GM12878 (cell line): ENCODE data around the gene RGSL1.

Experiments used
- CTCF ChIP-seq, 3 experiments: IDR thresholded peaks in 2 of 3; conservative IDR thresholded peaks in 1 of 3; 2 replicates each; pipeline ENCODE4 v1.5.1; 2011; ENCODE audit warnings: low read depth in 3 of 3, low read length in 3 of 3, mild to moderate bottlenecking in 3 of 3, control low read depth in 2 of 3, moderate library complexity in 2 of 3, inconsistent platforms in 1 of 3, mixed read lengths in 1 of 3; ENCODE audit not compliant: control insufficient read depth in 2 of 3, insufficient read depth in 1 of 3; ENCODE audit errors: extremely low read depth in 1 of 3
- EP300 ChIP-seq, 2 experiments: fragments of 150-350 bp in 1 of 2; IDR thresholded peaks; 2 replicates each; pipeline ENCODE4 v1.6.1; 2011 to 2012; ENCODE audit warnings: low read depth in 2 of 2, low read length in 2 of 2, borderline replicate concordance in 1 of 2, improper control_type of control experiment in 1 of 2, inconsistent platforms in 1 of 2; ENCODE audit not compliant: control insufficient read depth in 1 of 2
- EZH2 ChIP-seq: IDR thresholded peaks from 2 replicates; pipeline ENCODE4 v1.6.1; 2012; ENCODE audit warnings: low read depth, mild to moderate bottlenecking, control low read depth, inconsistent platforms, low read length, borderline replicate concordance; ENCODE audit not compliant: control insufficient read depth
- JUNB ChIP-seq: IDR thresholded peaks from 2 replicates; pipeline ENCODE4 v1.6.1; 2016; ENCODE audit warnings: antibody characterized with exemption, mild to moderate bottlenecking
- JUND ChIP-seq: IDR thresholded peaks from 2 replicates; pipeline ENCODE4 v1.6.1; 2012; ENCODE audit warnings: low read depth, mild to moderate bottlenecking, low read length, improper control_type of control experiment, moderate library complexity
- MYC ChIP-seq: IDR thresholded peaks from 2 replicates; pipeline ENCODE4 v1.6.1; 2011; ENCODE audit warnings: mild to moderate bottlenecking, low read length, moderate library complexity, inconsistent platforms; ENCODE audit not compliant: insufficient read depth, insufficient replicate concordance, insufficient read length, severe bottlenecking
- POLR2A ChIP-seq: IDR thresholded peaks from 2 replicates; pipeline ENCODE4 v1.6.1; 2011; ENCODE audit warnings: low read depth, mild to moderate bottlenecking, low read length
- SMC3 ChIP-seq: IDR thresholded peaks from 2 replicates; pipeline ENCODE4 v1.6.1; 2011; ENCODE audit warnings: low read length, improper control_type of control experiment, borderline replicate concordance
- SUZ12 ChIP-seq: fragments of 200-600 bp; sonication (generic); IDR thresholded peaks from one replicate; pipeline ENCODE4 v1.6.1; 2018; ENCODE audit warnings: antibody characterized with exemption, mild to moderate bottlenecking; ENCODE audit not compliant: unreplicated experiment
- ZNF24 ChIP-seq: fragments of 450-650 bp; IDR thresholded peaks from 2 replicates; pipeline ENCODE4 v1.6.1; 2017; ENCODE audit warnings: antibody characterized with exemption, mild to moderate bottlenecking

- no peak for TF ChIP-seq POLR2A
- no peak for TF ChIP-seq MYC
- TF ChIP-seq EZH2, result no peak
- no peak for TF ChIP-seq CTCF (IDR thresholded peaks at IDR 0.05 in 2 of 3, conservative IDR thresholded peaks at IDR 0.05 in 1 of 3; ENCODE audit: control insufficient read depth in 2 of 3, extremely low read depth in 1 of 3, insufficient read depth in 1 of 3, low read depth in 3 of 3, low read length in 3 of 3)
- no peak for TF ChIP-seq JUND
- TF ChIP-seq EP300 (IDR thresholded peaks at IDR 0.05; ENCODE audit: borderline replicate concordance in 1 of 2, control insufficient read depth in 1 of 2, low read depth in 2 of 2, low read length in 2 of 2), result no peak
- no peak for TF ChIP-seq ZNF24
- TF ChIP-seq JUNB, result no peak
- no peak for TF ChIP-seq SUZ12
- TF ChIP-seq SMC3, result no peak
These were observed 105.5 kb downstream of the RGSL1 start for GRCh38 chr1:182555493-182555892.
